Retina (tissue), 1 donor: ENCODE results near the gene GORASP1.
"Not testable (repeated sequence)": the region's sequence is repeated elsewhere in the genome, so short reads cannot be mapped to it uniquely, and the experiment has no call there.

Experiments
- DNase-seq: peaks from one replicate; pipeline ENCODE4 v3.0.0-alpha.2; 2016

GORASP1 gene

DNA sequence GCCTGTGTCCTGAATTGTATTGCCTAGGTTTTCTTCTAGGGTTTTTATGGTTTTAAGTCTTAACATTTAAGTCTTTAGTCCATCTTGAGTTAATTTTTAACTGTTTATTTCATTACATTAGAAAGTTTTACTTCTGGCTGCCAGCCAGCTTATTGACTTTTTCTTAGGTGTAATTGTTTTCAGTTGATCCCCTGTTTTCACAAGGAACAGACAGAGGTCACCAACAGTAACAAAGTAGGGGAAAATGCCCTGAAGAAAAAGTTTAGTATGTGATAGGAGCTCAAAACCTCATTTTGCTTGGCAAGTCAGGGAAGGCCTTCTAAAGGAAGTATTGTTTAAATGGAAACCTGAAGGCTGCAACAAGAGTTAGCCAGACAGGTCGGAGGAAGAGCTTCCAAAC lies 45.2 kb downstream of the GORASP1 start:
- no peak for DNase-seq

DNA sequence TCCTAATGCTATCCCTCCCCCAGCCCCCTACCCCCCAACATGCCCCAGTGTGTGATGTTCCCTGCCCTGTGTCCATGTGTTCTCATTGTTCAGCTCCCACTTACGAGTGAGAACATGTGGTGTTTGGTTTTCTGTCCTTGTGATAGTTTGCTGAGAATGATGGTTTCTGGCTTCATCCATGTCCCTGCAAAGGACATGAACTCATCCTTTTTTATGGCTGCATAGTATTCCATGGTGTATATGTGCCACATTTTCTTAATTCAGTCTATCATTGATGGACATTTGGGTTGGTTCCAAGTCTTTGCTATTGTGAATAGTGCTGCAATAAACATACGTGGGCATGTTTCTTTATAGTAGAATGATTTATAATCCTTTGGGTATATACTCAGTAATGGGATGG lies 46.2 kb downstream of the GORASP1 start:
- DNase-seq: not testable (repeated sequence)

DNA sequence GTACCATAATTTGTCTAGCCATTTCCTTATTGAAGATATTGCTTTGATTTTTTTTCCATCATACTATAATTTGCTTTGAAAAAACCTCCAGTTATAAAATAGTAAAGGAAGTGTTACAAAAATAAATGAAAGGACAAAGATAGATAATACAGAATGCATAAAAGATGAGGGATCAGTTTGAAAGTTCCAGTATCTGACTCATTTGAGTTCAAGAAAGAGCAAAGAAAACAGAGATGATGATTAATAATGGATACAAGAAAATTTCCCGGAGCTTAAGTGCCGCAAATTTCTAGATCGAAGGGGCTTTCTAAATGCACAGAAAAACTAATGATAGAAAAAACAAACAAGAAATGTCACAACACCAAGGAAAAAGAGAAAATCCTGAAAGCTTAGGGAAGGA lies 51.3 kb downstream of the GORASP1 start:
- no peak for DNase-seq

DNA sequence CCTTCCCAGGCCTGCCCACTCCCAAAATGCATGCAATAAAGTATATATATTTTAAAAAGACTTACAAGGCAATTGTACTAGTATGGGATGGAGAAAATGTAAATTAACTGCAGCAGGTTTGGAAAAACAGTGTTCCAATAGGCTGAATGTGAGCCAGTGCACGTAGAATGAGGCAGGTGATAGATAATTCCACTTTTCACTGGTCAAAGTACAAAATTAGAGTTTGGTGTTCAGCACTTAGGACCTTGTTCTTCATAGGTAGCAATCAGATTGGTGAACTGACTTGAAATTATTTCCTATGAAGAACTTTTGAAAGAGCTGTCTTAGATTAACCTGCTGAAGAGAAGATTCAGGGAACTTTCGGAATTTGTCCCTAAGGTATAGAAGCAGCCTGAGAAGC lies 53.7 kb downstream of the GORASP1 start:
- DNase-seq: no peak

DNA sequence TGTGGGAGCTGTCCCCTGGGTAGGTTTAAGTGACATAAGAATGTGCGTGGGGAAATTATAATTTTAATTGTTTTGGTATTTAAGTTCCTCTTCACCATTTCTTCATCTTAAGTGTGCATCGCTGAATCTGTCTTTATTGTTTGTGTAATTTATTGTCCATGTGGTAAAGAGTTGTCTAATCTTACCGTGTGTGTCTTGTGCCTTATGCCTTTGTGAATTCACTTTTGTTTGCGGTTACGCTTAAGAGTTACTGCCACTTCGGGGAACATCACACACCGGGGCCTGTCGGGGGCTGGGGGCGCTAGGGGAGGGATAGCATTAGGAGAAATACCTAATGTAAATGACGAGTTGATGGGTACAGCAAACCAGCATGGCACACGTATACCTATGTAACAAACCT lies 54.8 kb downstream of the GORASP1 start:
- no peak for DNase-seq

DNA sequence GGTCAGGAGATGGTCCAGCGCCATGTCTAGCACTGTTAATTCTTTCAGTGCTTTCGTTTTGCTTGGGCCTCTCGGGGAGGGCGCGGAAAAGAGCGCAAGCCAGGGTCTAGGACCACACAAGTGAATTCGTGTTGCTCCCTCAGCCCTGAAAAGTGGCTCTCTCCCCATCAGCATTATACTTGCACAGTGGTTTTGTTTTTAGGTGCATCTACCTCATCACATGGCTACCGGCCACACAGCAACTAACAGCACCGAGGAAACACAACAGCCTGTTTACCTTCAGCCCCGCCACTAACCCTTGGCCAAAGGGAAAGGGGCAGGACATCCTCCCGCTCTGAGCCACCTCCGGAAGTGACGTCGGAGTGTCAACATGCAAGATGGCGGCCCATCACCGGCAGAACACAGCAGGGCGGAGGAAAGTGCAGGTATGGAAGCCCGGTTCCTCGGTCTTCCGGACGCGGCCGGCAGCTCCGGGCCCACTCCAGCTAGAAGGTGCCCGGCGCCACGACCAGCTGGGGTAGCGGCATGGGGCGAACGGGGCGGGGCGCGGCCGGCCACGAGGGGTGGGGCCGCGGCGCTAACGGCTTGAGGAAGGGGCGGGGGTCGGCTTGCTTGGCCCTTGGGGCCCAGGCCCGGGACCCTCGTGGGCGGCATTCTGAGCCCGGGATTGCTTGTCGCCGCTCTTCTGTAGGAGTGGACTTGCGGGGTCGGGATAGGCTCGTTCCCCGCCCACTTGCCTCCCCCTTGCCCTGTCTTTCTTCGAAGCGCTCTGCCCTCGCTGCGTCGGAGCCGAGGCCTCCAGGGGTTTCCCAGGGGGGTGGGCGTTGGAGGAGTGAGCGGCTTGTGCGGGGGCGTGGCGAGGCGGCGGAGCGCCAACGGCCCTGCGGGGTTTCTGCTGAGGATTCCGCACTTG lies 55.5 kb downstream of the GORASP1 start, which contains the start of the genes SCN11A and WDR48:
TSS of gene SCN11A (minus strand) at position 296 of the 913 bp plus-strand sequence. CDS start 101,582 bp downstream, outside the sequence.
TSS of gene WDR48 (plus strand) at position 368 of the 913 bp plus-strand sequence. CDS start at position 378, 10 bp downstream.
- peak; percentile 95 for DNase-seq

DNA sequence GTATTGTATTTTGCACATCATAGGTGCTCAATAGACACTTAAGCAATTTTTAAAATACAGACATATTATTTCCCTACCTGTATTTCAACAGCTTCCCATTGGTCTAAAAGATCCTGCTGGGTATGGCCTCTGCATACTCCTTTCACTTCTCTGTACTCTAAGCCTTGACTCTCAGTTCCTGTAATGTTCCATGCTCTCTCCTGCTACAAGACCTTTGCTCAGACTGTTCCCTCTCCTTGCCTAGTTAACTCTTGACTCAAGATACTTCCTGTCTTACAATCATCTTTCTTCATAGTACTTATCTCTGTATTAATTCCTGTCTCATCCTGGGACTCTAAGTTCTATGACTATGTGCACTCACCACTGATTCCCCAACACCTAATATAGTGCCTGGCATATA lies 57.4 kb downstream of the GORASP1 start:
- DNase-seq: no peak
